Uterus (tissue), 2 donors: ENCODE measurements around the gene GUCD1.

Source experiments
- CTCF ChIP-seq, 4 experiments: fragments of 200-600 bp in 2 of 4; fragments of 450-650 bp in 2 of 4; sonication (generic) in 2 of 4; IDR thresholded peaks; one replicate each; pipeline ENCODE4 v1.5.1; 2016 to 2019; ENCODE audit warnings: antibody characterized with exemption in 4 of 4, mild to moderate bottlenecking in 2 of 4, moderate library complexity in 1 of 4
- POLR2A ChIP-seq, 2 donors: fragments of 450-650 bp; IDR thresholded peaks; one replicate each; pipeline ENCODE4 v1.6.1; 2016; ENCODE audit warnings: antibody characterized with exemption in 2 of 2, mild to moderate bottlenecking in 1 of 2, moderate library complexity in 1 of 2

- TF ChIP-seq CTCF (IDR thresholded peaks at IDR 0.05) = no peak
- TF ChIP-seq POLR2A (IDR thresholded peaks at IDR 0.05) = no peak
Observed at GRCh38 chr22:24494528-24495364, 60.2 kb downstream of the GUCD1 start, which contains the start of gene UPB1.
